GOT3 (cell line): ENCODE data around the gene LAMA2.

Source experiments
- DNase-seq: peaks from one replicate; lab custom pipeline; 2025; ENCODE audit warnings: mixed read lengths; lab: John Stamatoyannopoulos, UW

The LAMA2 gene

GRCh38 chr6:129491436-129491835 is 608.5 kb downstream of the LAMA2 start:
- no peak for DNase-seq

- DNase-seq: no peak
Observed at GRCh38 chr6:129492260-129492659, 609.3 kb downstream of the LAMA2 start.

GRCh38 chr6:129493354-129493902 is 610.5 kb downstream of the LAMA2 start:
- DNase-seq: no peak

GRCh38 chr6:129494099-129494498 is 611.2 kb downstream of the LAMA2 start:
- no peak for DNase-seq

GRCh38 chr6:129494586-129494985 is 611.6 kb downstream of the LAMA2 start:
- no peak for DNase-seq

GRCh38 chr6:129495652-129496051 is 612.7 kb downstream of the LAMA2 start:
- DNase-seq: no peak

GRCh38 chr6:129497481-129498441 is 614.8 kb downstream of the LAMA2 start:
- no peak for DNase-seq

GRCh38 chr6:129498541-129498940 is 615.6 kb downstream of the LAMA2 start:
- no peak for DNase-seq

- DNase-seq: no peak
Observed at GRCh38 chr6:129498950-129499842, 616.3 kb downstream of the LAMA2 start.

GRCh38 chr6:129499843-129500219 is 616.9 kb downstream of the LAMA2 start:
- no peak for DNase-seq

- no peak for DNase-seq
Observed at GRCh38 chr6:129500958-129501739, 618.2 kb downstream of the LAMA2 start.

GRCh38 chr6:129501740-129502660 is 619.1 kb downstream of the LAMA2 start:
- DNase-seq: no peak

GRCh38 chr6:129504456-129504855 is 621.5 kb downstream of the LAMA2 start:
- DNase-seq: no peak

GRCh38 chr6:129507059-129507807 is 624.3 kb downstream of the LAMA2 start:
- DNase-seq: no peak

- DNase-seq: no peak
Observed at GRCh38 chr6:129507846-129508245, 624.9 kb downstream of the LAMA2 start.

- DNase-seq: no peak
Observed at GRCh38 chr6:129508477-129509145, 625.7 kb downstream of the LAMA2 start.

- DNase-seq: no peak
Observed at GRCh38 chr6:129510950-129511349, 628.0 kb downstream of the LAMA2 start.

- no peak for DNase-seq
Observed at GRCh38 chr6:129513471-129513870, 630.5 kb downstream of the LAMA2 start.

- no peak for DNase-seq
Observed at GRCh38 chr6:129515004-129515403, 632.1 kb downstream of the LAMA2 start.
